HCT116 (cell line): Measurements from ENCODE around the gene TLE3. TPM values are rescaled to one million over a fixed set of nuclear protein-coding genes. Genes with fewer than 3 reads are reported as not detected.

Experiments used
- ATAC-seq: fragments of 200-7000 bp; cut with Tn5 transposase; 2 replicates; pipeline ENCODE4 v1.9.1; 2020; ENCODE audit warnings: mild to moderate bottlenecking, moderate library complexity
- BruUV-seq: library from RNA; stranded (reverse); fragments of 400-500 nt; replicated peaks from 2 replicates; lab custom pipeline; 2021; lab: Mats Ljungman, UMichigan
- CTCF ChIA-PET: fragments of 300-600 bp; sonication (Branson Sonifier 250); formaldehyde crosslinking; loops from one replicate; lab custom pipeline; 2021; ENCODE audit warnings: antibody characterized with exemption; lab: Charles Lee
- POLR2A ChIA-PET: fragments of 300-600, 350-600 bp; sonication (Branson Sonifier 250); formaldehyde crosslinking; loops from one replicate; lab custom pipeline; 2021; ENCODE audit warnings: antibody characterized with exemption; lab: Charles Lee
- RAD21 ChIA-PET, 2 experiments: fragments of 300-600 bp; sonication (Branson Sonifier 250); formaldehyde crosslinking; loops; one replicate each; lab custom pipeline; 2023; ENCODE audit warnings: low total read pairs in 2 of 2; ENCODE audit not compliant: uncharacterized antibody in 2 of 2, unreplicated experiment in 2 of 2, low non-redundant PET in 1 of 2; lab: Charles Lee
- DNase-seq: peaks from one replicate; pipeline ENCODE4 v3.0.0-alpha.2; 2010; ENCODE audit warnings: low read depth, low spot score
- H2AFZ ChIP-seq: fragments of 200-600 bp; shearing (Covaris generic), sonication (generic); 2 replicates; pipeline ENCODE4 v1.6.1; 2017; ENCODE audit warnings: low read depth, mixed run types, mixed read lengths, antibody characterized with exemption, low read length; ENCODE audit not compliant: poor library complexity, severe bottlenecking
- H3K27ac ChIP-seq: 2 replicates; pipeline ENCODE4 v1.5.1; 2012; ENCODE audit warnings: low read depth, low read length
- H3K27me3 ChIP-seq: fragments of 200-600 bp; sonication (generic); 2 replicates; pipeline ENCODE4 v1.6.1; 2016; ENCODE audit warnings: mixed run types, low read length, mixed read lengths; ENCODE audit not compliant: insufficient read depth
- H3K36me3 ChIP-seq, 2 experiments: fragments of 200-500 bp in 1 of 2; fragments of 200-600 bp in 1 of 2; sonication (Bioruptor generic) in 1 of 2; sonication (generic) in 1 of 2; 2 replicates each; pipeline versions ENCODE4 v1.5.1 to v1.6.1; 2014 to 2016; ENCODE audit warnings: low read length in 2 of 2, inconsistent platforms in 1 of 2, mixed read lengths in 1 of 2, mixed run types in 1 of 2; ENCODE audit not compliant: insufficient read depth in 2 of 2, control insufficient read depth in 1 of 2
- H3K4me1 ChIP-seq, 2 experiments: fragments of 200-600 bp in 1 of 2; sonication (generic) in 1 of 2; 2 replicates each; pipeline versions ENCODE4 v1.5.1 to v1.6.1; 2012 to 2017; ENCODE audit warnings: low read length in 2 of 2, inconsistent platforms in 1 of 2, mild to moderate bottlenecking in 1 of 2, mixed read lengths in 1 of 2, mixed run types in 1 of 2, moderate library complexity in 1 of 2; ENCODE audit not compliant: insufficient read depth in 2 of 2, control insufficient read depth in 1 of 2
- H3K4me2 ChIP-seq: fragments of 200-600 bp; sonication (generic); 2 replicates; pipeline ENCODE4 v1.6.1; 2017; ENCODE audit warnings: mixed run types, low read length, mixed read lengths
- H3K4me3 ChIP-seq, 2 experiments: fragments of 200-600 bp in 1 of 2; sonication (generic) in 1 of 2; replicated peaks in 1 of 2; 2 replicates each; pipeline ENCODE4 v1.5.1; 2011 to 2016; ENCODE audit warnings: low read length in 2 of 2, control low read depth in 1 of 2, low read depth in 1 of 2, mild to moderate bottlenecking in 1 of 2, mixed read lengths in 1 of 2, mixed run types in 1 of 2
- H3K79me2 ChIP-seq: fragments of 200-600 bp; sonication (generic); 2 replicates; pipeline ENCODE4 v1.6.1; 2017; ENCODE audit warnings: mild to moderate bottlenecking, mixed run types, low read length, moderate library complexity, mixed read lengths; ENCODE audit not compliant: insufficient read depth
- H3K9ac ChIP-seq: fragments of 200-600 bp; sonication (generic); 2 replicates; pipeline ENCODE4 v1.6.1; 2016; ENCODE audit warnings: low read length, mixed read lengths
- H3K9me2 ChIP-seq: fragments of 200-600 bp; sonication (generic), shearing (Covaris generic); 2 replicates; pipeline ENCODE4 v1.6.1; 2017; ENCODE audit warnings: mixed run types, mild to moderate bottlenecking, moderate library complexity; ENCODE audit not compliant: insufficient read depth
- H3K9me3 ChIP-seq, 2 experiments: fragments of 200-500 bp in 1 of 2; fragments of 200-600 bp in 1 of 2; sonication (Bioruptor generic) in 1 of 2; sonication (generic) in 1 of 2; 2 replicates each; pipeline ENCODE4 v1.6.1; 2014 to 2017; ENCODE audit warnings: low read length in 2 of 2, mixed read lengths in 2 of 2, inconsistent platforms in 1 of 2, low read depth in 1 of 2, mild to moderate bottlenecking in 1 of 2, mixed run types in 1 of 2, moderate library complexity in 1 of 2; ENCODE audit not compliant: control insufficient read depth in 1 of 2, insufficient read depth in 1 of 2
- H4K20me1 ChIP-seq: fragments of 200-600 bp; sonication (generic), shearing (Covaris generic); 2 replicates; pipeline ENCODE4 v1.6.1; 2017; ENCODE audit warnings: mixed run types, mild to moderate bottlenecking, moderate library complexity; ENCODE audit not compliant: insufficient read depth
- FOSL1 ChIP-seq: IDR thresholded peaks from 2 replicates; pipeline ENCODE4 v1.6.1; 2012; ENCODE audit warnings: low read depth
- JUND ChIP-seq: IDR thresholded peaks from 2 replicates; pipeline ENCODE4 v1.6.1; 2012
- REST ChIP-seq: IDR thresholded peaks from 2 replicates; pipeline ENCODE4 v1.6.1; 2012; ENCODE audit warnings: low read depth
- ZBTB33 ChIP-seq: IDR thresholded peaks from 2 replicates; pipeline ENCODE4 v1.6.1; 2011; ENCODE audit warnings: mild to moderate bottlenecking, low read length, moderate library complexity; ENCODE audit not compliant: insufficient replicate concordance; ENCODE audit errors: extremely low read depth
- ZFX ChIP-seq: fragments of 450-650 bp; IDR thresholded peaks from 2 replicates; pipeline ENCODE4 v1.6.1; 2017
- intact Hi-C: fragments of 100-400 bp; cut with micrococcal nuclease; formaldehyde crosslinking; loops from 2 replicates; pipeline ENCODE4 v1.10.0; 2022
- total RNA-seq: library from RNA; stranded (reverse); gene quantifications from one replicate; pipeline ENCODE4 v1.2.1, GENCODE V29; 2021; ENCODE audit not compliant: unreplicated experiment

Gene TLE3
- total RNA-seq, 1 experiment from 2014 or later = 53.9 TPM

GRCh38 chr15:70088455-70088854 is 9.3 kb downstream of the TLE3 start:
- no TSS peak for BruUV-seq
- no peak overlapping the region for H3K4me3 ChIP-seq
- H4K20me1 ChIP-seq = no peaks in the 10 kb centered on the region
- no peak overlapping the region for H2AFZ ChIP-seq
- ChIA-PET CTCF (no interaction called here), POLR2A (no interaction called here), RAD21 (no interaction called here)
- intact Hi-C loops = no loop called here
- no peak for ATAC-seq
- no peak overlapping the region for H3K9ac ChIP-seq
- H3K27ac ChIP-seq = no peak overlapping the region
- no peaks in the 10 kb centered on the region; a peak in 1 of 4 replicates for H3K4me1 ChIP-seq
- no peaks in the 10 kb centered on the region for H3K9me3 ChIP-seq
- H3K27me3 ChIP-seq = no peaks in the 10 kb centered on the region
- no peak for DNase-seq
- no peaks in the 10 kb centered on the region for H3K9me2 ChIP-seq
- H3K36me3 ChIP-seq = peaks cover 26 to 57% of the 10 kb centered on the region in 2 experiments
- peaks cover 86% of the 10 kb centered on the region for H3K79me2 ChIP-seq
- TF ChIP-seq FOSL1 (no peak), ZBTB33 (no peak), ZFX (no peak), REST (no peak), JUND (no peak)
- no peak overlapping the region for H3K4me2 ChIP-seq
